OCI-LY7 (cell line): ENCODE data around the gene ICOS. TPM values are rescaled to one million over a fixed set of nuclear protein-coding genes. Genes with fewer than 3 reads are reported as not detected.

ENCODE experiments used
- BruUV-seq: library from RNA; stranded (reverse); fragments of 400-500 nt; replicated peaks from 2 replicates; lab custom pipeline; 2021; lab: Mats Ljungman, UMichigan
- CTCF ChIA-PET: fragments of 300-600 bp; sonication (Branson Sonifier 250); formaldehyde crosslinking; loops from one replicate; lab custom pipeline; 2022; ENCODE audit warnings: antibody characterized with exemption; ENCODE audit not compliant: unreplicated experiment; lab: Charles Lee
- POLR2A ChIA-PET: fragments of 300-600 bp; sonication (Branson Sonifier 250); formaldehyde crosslinking; loops from one replicate; lab custom pipeline; 2022; ENCODE audit warnings: antibody characterized with exemption; lab: Charles Lee
- DNase-seq: peaks from one replicate; pipeline ENCODE4 v3.0.0-alpha.2; 2015; ENCODE audit warnings: low spot score
- H2AFZ ChIP-seq: fragments of 200-600 bp; sonication (generic), shearing (Covaris generic); 2 replicates; pipeline ENCODE4 v1.6.1; 2014; ENCODE audit warnings: mild to moderate bottlenecking, antibody characterized with exemption, low read length, moderate library complexity
- H3K27ac ChIP-seq: fragments of 200-600 bp; sonication (generic); 2 replicates; pipeline ENCODE4 v1.5.1; 2014; ENCODE audit warnings: mixed run types, low read depth, mild to moderate bottlenecking, moderate library complexity, low read length, inconsistent platforms; ENCODE audit not compliant: poor library complexity, severe bottlenecking
- H3K36me3 ChIP-seq: fragments of 200-600 bp; sonication (generic); 2 replicates; pipeline ENCODE4 v1.6.1; 2014; ENCODE audit warnings: mild to moderate bottlenecking, antibody characterized with exemption, low read length, moderate library complexity, mixed read lengths; ENCODE audit not compliant: insufficient read depth
- H3K4me1 ChIP-seq: fragments of 200-600 bp; sonication (generic); 2 replicates; pipeline ENCODE4 v1.5.1; 2014; ENCODE audit warnings: mild to moderate bottlenecking, low read length; ENCODE audit not compliant: insufficient read depth, poor library complexity, severe bottlenecking
- H3K4me2 ChIP-seq: fragments of 200-600 bp; sonication (generic); 2 replicates; pipeline ENCODE4 v1.6.1; 2014; ENCODE audit warnings: mild to moderate bottlenecking, low read length
- H3K4me3 ChIP-seq: fragments of 200-600 bp; sonication (generic); 2 replicates; pipeline ENCODE4 v1.5.1; 2014; ENCODE audit warnings: mild to moderate bottlenecking, low read depth, low read length; ENCODE audit not compliant: poor library complexity, severe bottlenecking
- H3K79me2 ChIP-seq: fragments of 200-600 bp; sonication (generic); 2 replicates; pipeline ENCODE4 v1.6.1; 2016; ENCODE audit warnings: low read depth, mild to moderate bottlenecking, low read length, moderate library complexity, mixed read lengths; ENCODE audit not compliant: insufficient read depth
- H3K9me2 ChIP-seq: fragments of 200-600 bp; sonication (generic); 2 replicates; pipeline ENCODE4 v1.6.1; 2016; ENCODE audit warnings: mild to moderate bottlenecking, low read length, mixed read lengths; ENCODE audit not compliant: insufficient read depth
- H3K9me3 ChIP-seq: fragments of 200-600 bp; sonication (generic); 2 replicates; pipeline ENCODE4 v1.6.1; 2014; ENCODE audit warnings: mild to moderate bottlenecking, mixed run types, low read length, mixed read lengths
- H4K20me1 ChIP-seq: fragments of 200-600 bp; sonication (generic); 2 replicates; pipeline ENCODE4 v1.6.1; 2014; ENCODE audit warnings: mild to moderate bottlenecking, antibody characterized with exemption, low read length, moderate library complexity, mixed read lengths; ENCODE audit not compliant: insufficient read depth
- CTCF ChIP-seq: fragments of 200-600 bp; sonication (generic); conservative IDR thresholded peaks from 2 replicates; pipeline ENCODE4 v1.5.1; 2014; ENCODE audit warnings: mild to moderate bottlenecking, antibody characterized with exemption, low read length, moderate library complexity, mixed read lengths
- EZH2phosphoT487 ChIP-seq: fragments of 200-600 bp; sonication (generic); IDR thresholded peaks from 2 replicates; pipeline ENCODE4 v1.6.1; 2018; ENCODE audit warnings: low read depth, borderline replicate concordance, mild to moderate bottlenecking, mixed run types, antibody characterized with exemption, low read length, moderate library complexity, mixed read lengths
- intact Hi-C: fragments of 100-400 bp; cut with micrococcal nuclease; formaldehyde crosslinking; loops from one replicate; pipeline ENCODE4 v1.10.0; 2022; ENCODE audit not compliant: unreplicated experiment
- total RNA-seq, 2 experiments: library from RNA; depleted of rRNA in 1 of 2; stranded (reverse); fragments of >200 nt in 1 of 2; shearing (Covaris generic) in 1 of 2; gene quantifications; 2 replicates each; pipeline ENCODE4 v1.2.3, GENCODE V29; 2014 to 2022

The ICOS gene
- total RNA-seq, 2 experiments from 2014 or later: not detected

- Histone ChIP-seq H2AFZ (no peak overlapping the region), H3K4me3 (no peak overlapping the region), H3K4me2 (no peak overlapping the region), H3K9me2 (no peaks in the 10 kb centered on the region), H4K20me1 (no peaks in the 10 kb centered on the region), H3K27ac (no peak overlapping the region), H3K4me1 (peaks cover 14% of the 10 kb centered on the region), H3K36me3 (no peaks in the 10 kb centered on the region), H3K79me2 (no peaks in the 10 kb centered on the region), H3K9me3 (peaks cover 20% of the 10 kb centered on the region)
- POLR2A ChIA-PET: interaction anchor here (0.6 kb wide), 1 partner anchor 20 kb away, joined by 3 read pairs; no protein-coding TSS in a partner anchor
- CTCF ChIA-PET: interaction anchor here (0.6 kb wide), 1 partner anchor 1086 kb away, joined by 3 read pairs; no protein-coding TSS in a partner anchor
- intact Hi-C loops: no loop called here
- DNase-seq: no peak
- TF ChIP-seq CTCF (no peak), EZH2phosphoT487 (no peak)
- no TSS peak for BruUV-seq
These were observed 36.3 kb upstream of the ICOS start for GRCh38 chr2:203900253-203900652.

GRCh38 chr2:203904022-203904421 lies 32.5 kb upstream of the ICOS start:
- intact Hi-C loops: no loop called here
- CTCF ChIA-PET: no interaction called here
- no peaks in the 10 kb centered on the region for H3K79me2 ChIP-seq
- no TSS peak for BruUV-seq
- TF ChIP-seq EZH2phosphoT487: no peak
- TF ChIP-seq CTCF: no peak
- H3K27ac ChIP-seq: no peak overlapping the region
- H3K9me3 ChIP-seq: peaks cover 20% of the 10 kb centered on the region
- peaks cover under 1% of the 10 kb centered on the region for H3K4me1 ChIP-seq
- no peaks in the 10 kb centered on the region for H3K9me2 ChIP-seq
- POLR2A ChIA-PET: interaction anchor here (0.6 to 1.2 kb wide), 2 partner anchors 13 to 102 kb away, joined by 4 to 7 read pairs; no protein-coding TSS in a partner anchor
- no peaks in the 10 kb centered on the region for H3K36me3 ChIP-seq
- no peak overlapping the region for H2AFZ ChIP-seq
- no peak for DNase-seq
- H3K4me3 ChIP-seq: no peak overlapping the region
- no peaks in the 10 kb centered on the region for H4K20me1 ChIP-seq
- no peak overlapping the region for H3K4me2 ChIP-seq

GRCh38 chr2:203905656-203906055 lies 30.9 kb upstream of the ICOS start:
- no peaks in the 10 kb centered on the region for H3K36me3 ChIP-seq
- TF ChIP-seq EZH2phosphoT487 (no peak), CTCF (no peak)
- no peaks in the 10 kb centered on the region for H3K79me2 ChIP-seq
- H4K20me1 ChIP-seq: no peaks in the 10 kb centered on the region
- no peak for DNase-seq
- POLR2A ChIA-PET: no interaction called here
- H3K4me1 ChIP-seq: peaks cover 6% of the 10 kb centered on the region
- CTCF ChIA-PET: no interaction called here
- H3K9me3 ChIP-seq: peaks cover 20% of the 10 kb centered on the region
- no peak overlapping the region for H2AFZ ChIP-seq
- H3K9me2 ChIP-seq: no peaks in the 10 kb centered on the region
- intact Hi-C loops: loop anchor here (5.0 kb wide), 1 partner anchor 253 kb away; no protein-coding TSS in a partner anchor
- no TSS peak for BruUV-seq
- H3K4me2 ChIP-seq: no peak overlapping the region
- no peak overlapping the region for H3K4me3 ChIP-seq
- H3K27ac ChIP-seq: no peak overlapping the region
